Smooth muscle cell of the brain vasculature (primary cell): Measurements from ENCODE around the gene DTNB.
"Not testable (repeated sequence)": the region's sequence is repeated elsewhere in the genome, so short reads cannot be mapped to it uniquely, and the experiment has no call there.

Source experiments
- DNase-seq: peaks from one replicate; pipeline ENCODE4 v3.0.0-alpha.2; 2012; ENCODE audit warnings: low read depth, low spot score

The DTNB gene

DNA sequence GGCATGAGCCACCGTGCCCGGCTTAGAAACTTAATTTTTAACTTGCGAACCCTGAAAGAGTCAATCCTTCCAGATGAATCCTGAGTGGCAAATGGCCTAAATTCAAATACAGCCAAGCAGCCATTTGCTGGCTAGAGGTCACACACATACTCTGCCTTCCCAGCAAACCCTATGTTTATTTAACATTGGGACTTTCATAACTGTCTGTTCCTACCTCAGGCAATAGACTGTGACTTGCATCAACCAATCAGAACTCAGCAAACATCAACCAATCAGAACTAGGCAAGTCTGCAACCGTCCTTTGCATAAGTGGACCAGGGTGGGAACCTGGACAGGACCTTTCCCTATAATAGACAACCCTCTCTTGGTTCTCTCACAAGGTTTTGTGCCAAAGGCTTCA is 127.5 kb downstream of the DTNB start:
- no peak for DNase-seq

DNA sequence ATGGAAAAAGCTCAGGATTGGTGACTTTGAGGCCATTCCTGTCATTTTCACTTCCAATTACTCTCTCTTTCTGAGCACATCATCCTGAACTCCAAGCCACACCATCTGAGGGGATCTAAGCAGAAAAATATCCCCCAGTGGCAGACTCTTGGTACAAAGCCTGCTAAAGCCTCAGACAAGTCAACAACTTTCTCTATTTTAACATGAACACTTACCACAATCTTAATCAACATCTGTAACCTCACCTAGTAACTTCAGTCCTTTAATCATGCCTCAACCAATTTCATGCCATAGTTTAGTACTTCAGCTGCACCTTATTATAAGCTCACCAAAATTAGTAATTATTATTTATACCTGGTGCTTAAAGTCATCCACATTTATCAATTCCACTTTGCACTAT is 128.9 kb downstream of the DTNB start:
- no peak for DNase-seq

DNA sequence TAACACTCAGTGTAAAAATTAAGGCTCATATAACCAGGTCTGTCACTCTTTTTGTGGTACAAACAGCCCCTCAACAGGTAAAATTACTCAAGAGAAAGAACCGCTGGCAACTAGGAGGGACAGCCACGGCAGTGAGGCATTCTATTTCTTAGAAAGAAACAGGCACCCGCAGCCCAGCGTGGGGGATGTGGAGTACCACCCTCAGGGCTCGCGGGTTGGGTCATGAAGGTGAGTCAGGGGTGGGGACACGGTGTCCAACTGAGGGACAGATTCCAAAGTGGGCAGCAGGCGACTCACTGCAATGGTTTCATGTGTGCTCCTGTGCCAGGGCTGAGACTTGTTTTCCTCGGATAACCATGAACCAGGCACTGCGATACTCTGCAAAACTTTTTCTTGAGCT is 129.4 kb downstream of the DTNB start:
- no peak for DNase-seq

DNA sequence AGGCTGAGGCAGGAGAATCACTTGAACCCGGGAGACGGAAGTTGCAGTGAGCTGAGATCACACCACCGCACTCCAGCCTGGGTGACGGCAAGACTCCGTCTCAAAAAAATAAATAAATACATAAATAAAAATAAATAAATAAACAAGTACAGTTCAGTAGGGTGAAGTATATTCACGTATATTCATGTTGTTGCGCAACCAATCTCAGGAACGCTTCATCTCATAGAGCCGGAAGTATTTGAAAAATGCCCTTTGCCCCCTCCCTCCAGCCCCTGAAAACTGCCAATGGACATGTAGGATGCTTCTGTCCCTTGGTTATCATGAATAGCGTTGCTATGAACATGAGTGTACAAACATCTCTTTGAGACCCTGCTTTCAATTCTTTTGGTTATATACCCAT is 132.0 kb downstream of the DTNB start:
- no peak for DNase-seq

DNA sequence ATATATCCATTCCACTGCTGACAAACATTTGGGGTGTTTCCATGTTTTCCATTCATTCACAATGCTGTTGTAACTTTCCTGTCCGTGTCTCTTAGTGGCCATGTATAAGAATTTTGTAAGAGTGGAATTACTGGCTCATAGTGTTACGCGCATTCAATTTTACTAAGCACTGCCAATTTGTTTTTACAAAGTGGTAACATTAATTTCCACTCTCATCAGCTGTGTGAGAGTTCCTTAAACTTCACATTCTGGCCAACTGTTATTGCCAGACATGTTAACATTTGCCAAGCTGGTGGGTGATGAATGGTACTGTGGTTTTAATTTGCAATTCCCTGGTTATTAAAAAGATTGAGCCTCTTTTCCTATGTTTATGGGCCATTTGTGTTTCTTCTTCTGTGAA is 134.2 kb downstream of the DTNB start:
- no peak for DNase-seq

DNA sequence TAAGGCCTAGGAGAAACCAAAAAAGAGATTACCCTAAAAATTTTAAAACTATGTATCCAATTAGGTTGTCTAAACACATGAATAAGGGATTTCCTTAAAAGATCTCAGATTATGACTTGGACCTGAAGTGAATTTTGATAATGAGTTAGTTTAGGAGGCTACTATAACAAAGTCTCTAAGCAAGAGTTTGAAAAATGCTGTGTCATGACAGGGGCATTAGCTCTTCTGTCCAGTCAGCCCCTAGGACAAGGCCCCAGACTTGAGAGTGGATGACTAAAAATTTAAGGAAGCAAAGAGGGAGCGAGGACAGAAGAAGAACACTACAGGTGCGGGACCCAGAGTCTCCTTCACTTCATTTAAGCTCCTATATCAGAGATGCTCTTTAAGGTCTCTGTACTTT is 135.9 kb downstream of the DTNB start:
- DNase-seq: no peak

DNA sequence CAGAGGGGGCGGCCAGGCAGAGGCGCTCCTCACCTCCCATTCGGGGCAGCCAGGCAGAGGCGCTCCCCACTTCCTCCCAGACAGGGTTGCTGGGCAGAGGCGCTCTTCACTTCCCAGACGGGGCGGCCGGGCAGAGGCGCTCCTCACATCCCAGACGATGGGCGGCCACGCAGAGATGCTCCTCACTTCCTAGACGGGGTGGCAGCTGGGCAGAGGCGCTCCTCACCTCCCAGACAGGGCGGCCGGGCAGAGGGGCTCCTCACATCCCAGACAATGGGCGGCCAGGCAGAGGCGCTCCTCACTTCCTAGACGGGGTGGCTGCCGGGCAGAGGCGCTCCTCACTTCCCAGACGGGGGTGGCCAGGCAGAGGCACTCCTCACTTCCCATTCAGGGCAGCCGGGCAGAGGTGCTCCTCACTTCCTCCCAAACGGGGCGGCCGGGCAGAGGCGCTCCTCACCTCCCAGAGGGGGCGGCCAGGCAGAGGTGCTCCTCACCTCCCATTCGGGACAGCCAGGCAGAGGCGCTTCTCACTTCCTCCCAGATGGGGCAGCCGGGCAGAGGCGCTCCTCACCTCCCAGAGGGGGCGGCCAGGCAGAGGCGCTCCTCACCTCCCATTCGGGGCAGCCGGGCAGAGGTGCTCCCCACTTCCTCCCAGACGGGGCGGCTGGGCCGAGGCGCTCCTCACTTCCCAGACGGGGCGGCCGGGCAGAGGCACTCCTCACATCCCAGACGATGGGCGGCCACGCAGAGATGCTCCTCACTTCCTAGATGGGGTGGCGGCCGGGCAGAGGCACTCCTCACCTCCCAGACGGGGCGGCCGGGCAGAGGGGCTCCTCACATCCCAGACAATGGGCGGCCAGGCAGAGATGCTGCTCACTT is 137.7 kb downstream of the DTNB start:
- DNase-seq: not testable (repeated sequence)

DNA sequence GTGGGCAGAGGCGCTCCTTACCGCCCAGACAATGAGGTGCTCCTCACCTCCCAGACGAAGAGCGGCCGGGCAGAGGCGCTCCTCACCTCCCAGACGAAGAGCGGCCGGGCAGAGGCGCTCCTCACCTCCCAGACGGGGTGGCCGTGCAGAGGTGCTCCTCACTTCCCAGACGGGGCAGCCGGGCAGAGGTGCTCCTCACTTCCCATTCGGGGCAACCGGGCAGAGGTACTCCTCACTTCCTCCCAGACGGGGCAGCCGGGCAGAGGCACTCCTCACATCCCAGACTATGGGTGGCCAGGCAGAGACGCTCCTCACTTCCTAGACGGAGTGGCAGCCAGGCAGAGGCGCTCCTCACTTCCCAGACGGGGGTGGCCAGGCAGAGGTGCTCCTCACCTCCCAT is 138.4 kb downstream of the DTNB start:
- not testable (repeated sequence) for DNase-seq

DNA sequence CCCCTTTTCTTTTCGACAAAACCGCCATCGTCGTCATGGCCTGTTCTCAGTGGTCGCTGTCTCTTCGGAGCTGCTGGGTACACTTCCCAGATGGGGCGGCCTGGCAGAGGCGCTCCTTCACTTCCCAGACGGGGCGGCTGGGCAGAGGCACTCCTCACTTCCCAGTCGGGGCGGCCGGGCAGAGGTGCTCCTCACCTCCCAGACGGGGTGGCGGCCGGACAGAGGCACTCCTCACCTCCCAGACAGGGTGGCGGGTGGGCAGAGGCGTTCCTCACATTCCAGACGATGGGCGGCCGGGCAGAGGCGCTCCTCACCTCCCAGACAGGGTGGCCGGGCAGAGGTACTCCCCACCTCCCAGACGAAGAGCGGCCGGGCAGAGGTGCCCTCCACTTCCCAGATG is 138.9 kb downstream of the DTNB start:
- DNase-seq: no peak

DNA sequence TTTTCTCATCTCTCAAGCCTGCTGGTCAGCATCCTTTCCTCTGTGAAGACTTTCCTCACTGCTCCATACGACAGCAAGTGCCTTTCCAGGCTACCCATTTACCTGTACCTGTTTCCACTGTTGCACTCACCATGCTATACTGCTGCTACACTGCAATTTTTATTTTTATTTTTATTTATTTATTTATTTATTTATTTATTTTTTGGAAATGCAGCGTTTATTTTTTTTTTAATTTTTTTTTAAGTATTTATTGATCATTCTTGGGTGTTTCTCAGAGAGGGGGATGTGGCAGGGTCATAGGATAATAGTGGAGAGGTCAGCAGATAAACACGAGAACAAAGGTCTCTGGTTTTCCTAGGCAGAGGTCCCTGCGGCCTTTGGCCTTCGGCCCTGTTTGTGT is 139.6 kb downstream of the DTNB start:
- not testable (repeated sequence) for DNase-seq

DNA sequence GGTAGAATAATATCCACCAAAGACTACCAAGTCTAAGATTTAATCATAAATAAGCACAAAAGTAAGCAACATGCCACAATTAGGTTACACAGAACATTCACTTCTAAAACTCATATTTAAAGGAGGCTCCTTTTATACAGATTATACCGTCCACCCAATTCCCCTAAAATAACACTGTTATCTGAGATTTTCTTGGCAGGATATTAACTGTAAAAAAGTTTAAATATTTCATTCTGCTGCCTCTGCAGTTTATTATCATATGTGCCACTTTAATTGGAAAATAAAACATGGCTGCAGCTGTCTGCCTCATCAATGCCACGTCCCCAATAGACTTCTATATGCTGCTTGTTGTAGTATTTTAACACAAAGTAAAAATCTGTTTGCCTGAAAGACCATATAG is 140.9 kb downstream of the DTNB start:
- no peak for DNase-seq

DNA sequence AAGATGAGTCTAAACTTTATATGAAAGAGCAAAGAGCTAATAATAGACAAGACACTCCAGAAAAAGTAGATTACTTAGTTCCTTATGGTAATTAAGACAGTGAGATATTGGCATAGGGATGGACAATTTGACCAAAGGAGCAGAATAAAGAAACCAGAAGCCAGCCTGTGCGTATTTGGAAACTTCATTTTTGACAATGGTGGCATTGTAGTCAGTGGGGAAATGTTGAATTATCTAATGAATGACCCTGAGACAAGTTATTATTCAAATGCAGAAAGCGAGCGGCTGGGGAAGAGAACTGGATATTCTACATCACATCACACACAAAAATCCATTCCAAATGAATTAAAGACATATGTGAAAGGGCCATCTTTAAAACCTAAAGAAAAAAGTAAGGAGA is 144.3 kb downstream of the DTNB start:
- no peak for DNase-seq

DNA sequence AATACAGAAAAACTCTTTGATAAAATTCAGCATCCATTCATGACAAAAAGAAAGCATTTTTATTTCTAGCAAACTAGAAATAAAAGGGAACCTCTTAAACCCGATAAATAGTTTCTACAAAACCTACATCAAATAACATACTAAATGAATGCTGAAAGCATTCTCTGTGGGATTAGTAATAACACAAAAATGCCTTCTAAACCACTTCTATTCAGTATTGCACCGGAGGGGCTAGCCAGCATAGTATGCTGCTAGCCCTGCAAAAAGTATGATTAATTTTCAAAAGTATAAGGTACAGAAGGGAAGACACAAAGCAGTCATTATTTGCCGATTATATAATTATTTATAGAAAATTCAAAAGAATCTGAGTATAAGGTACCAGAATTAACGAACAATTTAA is 145.2 kb downstream of the DTNB start:
- no peak for DNase-seq

DNA sequence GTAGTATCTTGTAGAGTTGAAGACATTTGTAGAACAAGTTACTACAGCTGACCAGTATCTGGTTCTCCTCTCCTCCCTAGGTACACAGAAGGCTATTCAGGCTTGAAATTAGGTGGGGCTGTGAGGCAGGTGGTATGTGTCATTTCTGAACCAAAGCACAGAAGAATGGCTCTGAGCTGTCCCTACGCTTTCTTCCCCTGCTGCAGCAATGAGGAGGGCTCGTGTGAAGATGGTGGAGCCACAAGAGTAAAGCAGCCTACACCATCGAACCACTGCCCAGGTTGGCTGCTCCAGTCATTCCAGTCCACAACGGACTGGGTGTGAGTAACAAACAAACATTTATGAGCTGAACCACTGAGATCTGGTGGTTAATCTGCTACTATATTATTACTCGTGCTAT is 148.9 kb downstream of the DTNB start:
- no peak for DNase-seq

DNA sequence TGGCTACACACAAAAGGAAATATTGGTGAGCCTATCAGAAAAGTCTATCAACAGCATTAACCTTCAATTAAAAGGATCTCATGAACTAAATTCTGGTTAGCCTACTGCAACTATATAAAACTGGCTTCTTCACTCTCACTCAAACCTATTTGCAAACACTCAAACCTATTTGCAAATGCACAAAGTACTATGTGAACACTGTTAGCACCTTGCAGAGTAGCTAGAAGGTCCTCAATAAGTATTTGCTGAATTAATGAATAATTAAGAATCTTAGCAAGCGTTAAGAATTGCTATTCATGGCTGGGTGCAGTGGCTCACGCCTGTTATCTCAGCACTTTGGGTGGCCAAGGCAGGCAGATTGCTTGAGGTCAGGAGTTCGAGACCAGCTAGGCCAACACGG is 150.3 kb downstream of the DTNB start:
- DNase-seq: no peak

DNA sequence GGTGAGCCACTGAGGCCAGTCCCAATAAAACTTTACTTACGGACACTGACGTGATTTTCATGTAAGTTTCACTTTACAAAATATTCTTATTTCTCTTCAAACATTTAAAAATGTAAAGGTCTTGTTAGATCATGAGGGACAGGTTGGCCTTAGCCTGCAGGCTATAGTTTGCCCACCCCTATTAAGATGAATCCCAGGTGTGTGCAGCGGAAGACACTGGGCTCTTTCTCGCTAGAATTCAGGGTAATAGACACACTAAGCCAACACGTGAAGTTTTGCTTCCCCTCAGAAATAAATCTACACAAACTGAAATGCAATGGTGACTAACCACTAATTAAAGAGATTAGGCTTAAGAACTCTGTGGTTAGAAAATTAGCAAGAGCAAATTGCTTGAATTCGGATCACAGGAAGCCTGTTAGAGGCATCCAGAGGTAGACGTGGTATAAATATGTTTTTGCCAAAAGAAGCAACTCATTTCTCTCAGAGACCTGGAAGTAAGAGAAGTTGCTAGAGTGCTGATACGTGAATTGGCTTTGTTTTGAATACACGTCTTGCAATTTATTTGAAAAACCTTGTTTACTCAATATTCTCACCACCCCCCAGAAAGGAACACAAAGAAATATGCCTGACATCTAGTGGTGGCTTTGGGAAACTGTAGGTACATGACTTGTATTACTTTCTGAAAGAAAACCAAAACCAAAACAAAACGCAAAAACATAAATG is 151.6 kb downstream of the DTNB start:
- DNase-seq: peak; percentile 65

DNA sequence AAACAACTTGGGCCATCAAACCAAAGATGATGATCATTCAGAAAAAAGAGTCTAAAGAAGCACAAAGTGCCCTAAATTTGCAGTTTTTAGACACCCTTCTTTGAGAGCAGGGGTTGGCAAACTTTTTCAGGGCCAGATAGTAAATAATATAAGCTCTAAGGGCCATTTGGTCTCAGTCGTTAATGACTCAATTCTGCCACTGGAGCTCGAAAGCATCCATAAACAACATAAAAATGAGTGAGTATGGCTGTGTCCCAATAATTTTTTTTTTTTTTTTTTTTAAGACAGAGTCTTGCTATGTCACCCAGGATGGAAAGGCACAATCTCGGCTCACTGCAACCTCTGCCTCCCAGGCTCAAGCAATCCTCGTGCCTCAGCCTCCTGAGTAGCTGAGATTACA is 152.3 kb downstream of the DTNB start:
- DNase-seq: no peak

DNA sequence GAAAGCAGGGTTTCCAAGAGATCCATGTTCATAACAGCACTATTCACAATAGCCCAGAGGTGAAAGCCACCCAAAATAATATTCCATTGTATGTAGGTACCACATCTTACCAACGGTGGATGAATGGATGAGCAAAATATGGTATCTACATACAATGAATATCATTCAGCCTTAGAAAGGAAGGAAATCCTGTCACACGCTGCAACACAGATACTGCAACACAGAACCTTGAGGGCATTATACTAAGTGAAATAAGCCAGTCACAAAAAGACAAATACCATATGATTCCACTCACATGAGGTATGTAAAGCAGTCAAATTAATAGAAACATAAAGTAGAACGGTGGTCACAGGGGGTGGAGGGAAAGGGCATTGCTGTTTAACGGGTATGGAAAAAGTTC is 155.7 kb downstream of the DTNB start:
- no peak for DNase-seq

DNA sequence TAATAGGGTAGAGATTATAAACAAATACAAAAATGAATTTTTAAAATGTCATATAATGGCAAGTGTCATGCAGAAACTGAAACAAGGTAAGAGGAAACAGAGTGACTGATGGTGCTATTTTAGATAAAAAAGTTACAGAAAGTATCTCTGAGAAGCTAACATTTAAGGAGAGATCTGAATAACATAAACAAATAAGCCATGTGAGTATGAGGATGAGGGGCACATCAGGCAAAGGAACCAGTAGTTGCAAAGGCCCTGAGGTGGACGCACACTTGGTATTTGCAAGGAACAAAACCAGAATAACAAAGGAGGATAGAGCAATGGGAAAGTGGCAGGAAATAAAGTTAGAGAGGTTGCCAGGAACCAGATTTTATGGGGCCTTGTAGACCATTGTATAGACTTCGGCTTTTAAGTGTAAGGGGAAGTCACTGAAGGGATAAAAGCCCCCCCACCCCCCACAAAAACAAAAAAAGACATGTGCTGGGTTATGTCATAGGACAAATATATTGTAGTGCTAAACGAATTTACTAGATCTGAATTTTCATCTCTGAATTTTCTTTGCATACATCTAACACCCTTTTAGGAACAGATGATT is 159.2 kb downstream of the DTNB start:
- no peak for DNase-seq

DNA sequence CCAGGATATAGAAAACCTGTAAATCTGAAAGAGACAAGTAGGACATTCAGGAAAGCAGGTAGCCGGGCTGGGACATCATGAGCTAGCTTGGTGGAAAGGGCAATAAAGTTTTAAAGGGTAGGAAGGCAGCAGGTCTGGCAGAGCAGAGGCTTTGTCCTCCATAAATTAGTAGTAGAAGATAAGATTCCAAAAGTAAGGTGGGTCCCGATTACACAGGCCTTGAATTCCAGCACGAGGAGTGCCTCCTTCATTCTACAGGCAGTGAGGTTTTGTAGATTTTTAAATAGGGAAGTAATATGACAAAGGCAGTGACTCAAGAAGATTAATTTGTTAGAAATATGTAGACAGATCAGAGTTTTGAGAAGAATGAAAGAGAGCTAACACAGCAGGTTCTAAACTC is 160.7 kb downstream of the DTNB start:
- DNase-seq: no peak

DNA sequence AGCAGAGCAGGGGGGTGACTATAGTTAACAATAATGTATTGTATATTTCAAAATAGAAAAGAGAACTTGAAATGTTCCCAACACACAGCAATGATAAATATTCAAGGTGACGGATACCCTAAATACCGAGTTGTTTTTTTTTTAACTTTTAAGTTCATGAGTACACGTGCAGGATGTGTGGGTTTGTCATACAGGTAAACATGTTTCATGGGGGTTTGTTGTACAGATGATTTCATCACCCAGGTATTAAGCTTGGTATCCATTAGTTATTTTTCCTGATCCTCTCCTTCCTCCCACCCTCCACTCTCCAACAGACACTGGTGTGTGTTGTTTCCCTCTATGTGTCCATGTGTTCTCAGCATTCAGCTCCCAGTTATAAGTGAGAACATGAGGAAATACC is 167.2 kb downstream of the DTNB start:
- no peak for DNase-seq

DNA sequence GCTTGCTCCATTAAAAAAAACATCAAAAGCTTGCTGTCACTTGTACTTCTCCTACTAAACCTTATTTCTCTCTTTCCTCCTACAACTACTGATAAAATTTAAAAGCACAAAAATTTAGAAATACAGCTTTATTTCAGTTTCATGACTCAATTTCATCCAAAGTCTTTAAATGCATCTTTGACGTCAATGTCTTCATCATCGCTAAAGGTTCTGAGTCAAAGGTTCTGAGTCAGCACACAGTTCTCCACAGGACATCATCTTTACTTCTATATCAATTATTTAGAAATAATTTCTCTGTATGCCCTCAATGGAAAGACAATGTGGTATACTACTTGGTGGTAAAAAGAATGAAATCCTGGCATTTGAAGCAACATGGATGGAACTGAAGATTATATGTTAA is 167.8 kb downstream of the DTNB start:
- no peak for DNase-seq

DNA sequence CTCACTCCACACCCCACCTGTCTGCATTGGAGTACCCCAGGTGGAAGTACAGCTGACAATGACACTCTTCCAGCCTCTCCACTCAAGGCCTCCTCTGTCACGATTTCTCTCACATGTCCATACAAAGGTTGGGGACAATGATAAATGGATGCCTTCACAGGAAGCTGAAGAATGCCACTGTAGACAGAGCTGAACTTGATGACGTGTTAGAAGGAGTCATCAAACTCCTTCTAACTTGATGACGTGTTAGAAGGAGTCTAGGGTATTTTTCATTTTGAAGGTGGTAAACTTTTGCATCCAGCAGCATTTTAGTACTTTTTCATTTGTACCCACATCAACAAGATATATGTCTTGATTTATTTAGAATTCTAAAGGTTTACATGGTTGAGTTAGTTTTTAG is 168.2 kb downstream of the DTNB start:
- DNase-seq: no peak
